GM20000 (cell line): ENCODE results near the gene SPATS2.

Experiments used
- DNase-seq: peaks from one replicate; pipeline ENCODE4 v3.0.0; 2012; ENCODE audit warnings: low spot score
- CTCF ChIP-seq: IDR thresholded peaks from 2 replicates; pipeline ENCODE4 v1.5.1; 2012; ENCODE audit warnings: mild to moderate bottlenecking, control low read depth; ENCODE audit errors: extremely low read depth, missing control alignments

The SPATS2 gene

GRCh38 chr12:49404956-49405355, 37.7 kb downstream of the SPATS2 start:
- TF ChIP-seq CTCF: no peak
- no peak for DNase-seq

GRCh38 chr12:49410818-49411217, 43.6 kb downstream of the SPATS2 start:
- DNase-seq: no peak
- TF ChIP-seq CTCF: no peak

- DNase-seq: no peak
- no peak for TF ChIP-seq CTCF
Measured at GRCh38 chr12:49413010-49413409, 45.7 kb downstream of the SPATS2 start.

- TF ChIP-seq CTCF: no peak
- DNase-seq: no peak
Measured at GRCh38 chr12:49413796-49414195, 46.5 kb downstream of the SPATS2 start.

- no peak for TF ChIP-seq CTCF
- no peak for DNase-seq
Measured at GRCh38 chr12:49414364-49414763, 47.1 kb downstream of the SPATS2 start.

- no peak for TF ChIP-seq CTCF
- DNase-seq: no peak
Measured at GRCh38 chr12:49415521-49415970, 48.3 kb downstream of the SPATS2 start.

GRCh38 chr12:49416892-49417291, 49.6 kb downstream of the SPATS2 start:
- TF ChIP-seq CTCF: no peak
- DNase-seq: no peak
